Thoracic aorta (tissue), 2 donors: ENCODE measurements around the gene DNAAF5. TPM values are rescaled to one million over a fixed set of nuclear protein-coding genes. Genes with fewer than 3 reads are reported as not detected.
A peak's percentile ranks its signal among the peaks of the same experiment; 100 is the strongest.

ENCODE experiments used
- ATAC-seq: fragments of 150-250 bp; one replicate; pipeline ENCODE4 v1.8.0; 2017; ENCODE audit warnings: low read depth; ENCODE audit not compliant: insufficient number of reproducible peaks, low FRiP score
- DNase-seq: peaks from one replicate; pipeline ENCODE4 v3.0.0-alpha.2; 2020; ENCODE audit warnings: low spot score
- H3K27ac ChIP-seq, 2 donors: fragments of 200-600 bp; sonication (generic); 1 replicate in 1 of 2; 2 replicates in 1 of 2; pipeline ENCODE4 v1.5.1; 2016; ENCODE audit warnings: mild to moderate bottlenecking in 2 of 2, moderate library complexity in 2 of 2
- H3K27me3 ChIP-seq: fragments of 200-600 bp; sonication (generic); replicated peaks from 2 replicates; pipeline ENCODE4 v1.6.0; 2016; ENCODE audit warnings: mild to moderate bottlenecking; ENCODE audit not compliant: insufficient read depth
- H3K36me3 ChIP-seq: fragments of 200-600 bp; sonication (generic); one replicate; pipeline ENCODE4 v1.5.1; 2016
- H3K4me1 ChIP-seq, 2 donors: fragments of 200-600 bp; sonication (generic); 1 replicate in 1 of 2; 2 replicates in 1 of 2; pipeline versions ENCODE4 v1.5.1 to v1.6.0; 2016; ENCODE audit warnings: low read depth in 2 of 2, mild to moderate bottlenecking in 1 of 2; ENCODE audit not compliant: control insufficient read depth in 1 of 2
- H3K4me3 ChIP-seq: fragments of 200-600 bp; sonication (generic); 2 replicates; pipeline ENCODE4 v1.5.1; 2016; ENCODE audit warnings: mild to moderate bottlenecking
- H3K9me3 ChIP-seq: fragments of 200-600 bp; sonication (generic); 2 replicates; pipeline ENCODE4 v1.5.1; 2016
- total RNA-seq, 2 donors: library from RNA; depleted of rRNA; stranded (reverse); fragments of >200 nt; gene quantifications; one replicate each; pipeline versions ENCODE4 v1.1.0 to v1.2.3, GENCODE V29; 2016
- TF ChIP-seq, protein P1 (sequence below): fragments of 200-600 bp; sonication (generic); IDR thresholded peaks from one replicate; pipeline ENCODE4 v1.5.1; 2019; ENCODE audit warnings: antibody characterized with exemption

Gene DNAAF5
- total RNA-seq, 2 donors from 2014 or later: 16.7 to 23.4 TPM

DNA sequence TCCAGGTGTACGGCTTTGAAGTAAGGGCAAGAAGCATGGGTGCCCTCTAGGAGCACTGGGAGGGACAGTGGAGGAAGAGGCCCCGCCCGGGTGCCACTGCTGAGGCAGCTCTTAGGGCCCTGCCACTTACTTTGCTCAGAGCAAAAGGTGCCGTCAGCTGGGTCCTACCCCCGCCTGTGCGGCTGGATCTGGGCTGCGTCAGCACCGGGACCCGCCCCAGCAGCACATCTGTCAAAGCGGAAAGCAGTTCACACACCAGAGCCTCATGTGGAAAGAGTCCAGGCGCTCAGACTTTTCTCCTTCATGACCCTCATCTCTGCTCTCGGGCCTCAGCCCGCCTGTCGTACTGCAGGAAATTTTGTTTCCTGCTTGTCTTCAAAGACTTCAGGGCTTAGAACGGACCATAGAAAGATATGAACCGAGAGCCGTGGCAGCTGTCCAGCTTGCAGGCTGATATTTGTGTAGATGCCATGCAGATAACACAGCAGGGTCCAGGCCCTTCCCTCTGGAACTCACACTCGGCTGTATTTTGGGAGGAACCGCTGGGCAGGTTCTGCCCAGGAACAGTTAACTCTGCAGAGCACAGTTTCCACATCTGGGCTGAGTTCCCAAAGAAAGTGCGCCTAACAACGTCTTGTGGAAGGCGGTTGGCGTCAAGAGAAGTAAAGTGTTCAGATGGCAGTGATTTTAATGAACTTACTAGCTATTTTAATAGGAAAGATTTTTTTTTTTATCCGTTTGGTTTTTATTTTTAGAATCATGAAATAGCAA is 44.9 kb downstream of the DNAAF5 start:
- Histone ChIP-seq H3K36me3 (peaks cover 2% of the 10 kb centered on the region), H3K27me3 (no peaks in the 10 kb centered on the region), H3K27ac (peak overlapping the region; percentile 72 to 87), H3K4me3 (peak overlapping the region; percentile 62), H3K4me1 (peaks cover 0 to 22% of the 10 kb centered on the region in 2 donors), H3K9me3 (no peaks in the 10 kb centered on the region)
- ATAC-seq (peak; percentile 66), DNase-seq (no peak)
- TF ChIP-seq, protein P1, sequence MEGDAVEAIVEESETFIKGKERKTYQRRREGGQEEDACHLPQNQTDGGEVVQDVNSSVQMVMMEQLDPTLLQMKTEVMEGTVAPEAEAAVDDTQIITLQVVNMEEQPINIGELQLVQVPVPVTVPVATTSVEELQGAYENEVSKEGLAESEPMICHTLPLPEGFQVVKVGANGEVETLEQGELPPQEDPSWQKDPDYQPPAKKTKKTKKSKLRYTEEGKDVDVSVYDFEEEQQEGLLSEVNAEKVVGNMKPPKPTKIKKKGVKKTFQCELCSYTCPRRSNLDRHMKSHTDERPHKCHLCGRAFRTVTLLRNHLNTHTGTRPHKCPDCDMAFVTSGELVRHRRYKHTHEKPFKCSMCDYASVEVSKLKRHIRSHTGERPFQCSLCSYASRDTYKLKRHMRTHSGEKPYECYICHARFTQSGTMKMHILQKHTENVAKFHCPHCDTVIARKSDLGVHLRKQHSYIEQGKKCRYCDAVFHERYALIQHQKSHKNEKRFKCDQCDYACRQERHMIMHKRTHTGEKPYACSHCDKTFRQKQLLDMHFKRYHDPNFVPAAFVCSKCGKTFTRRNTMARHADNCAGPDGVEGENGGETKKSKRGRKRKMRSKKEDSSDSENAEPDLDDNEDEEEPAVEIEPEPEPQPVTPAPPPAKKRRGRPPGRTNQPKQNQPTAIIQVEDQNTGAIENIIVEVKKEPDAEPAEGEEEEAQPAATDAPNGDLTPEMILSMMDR: no peak

DNA sequence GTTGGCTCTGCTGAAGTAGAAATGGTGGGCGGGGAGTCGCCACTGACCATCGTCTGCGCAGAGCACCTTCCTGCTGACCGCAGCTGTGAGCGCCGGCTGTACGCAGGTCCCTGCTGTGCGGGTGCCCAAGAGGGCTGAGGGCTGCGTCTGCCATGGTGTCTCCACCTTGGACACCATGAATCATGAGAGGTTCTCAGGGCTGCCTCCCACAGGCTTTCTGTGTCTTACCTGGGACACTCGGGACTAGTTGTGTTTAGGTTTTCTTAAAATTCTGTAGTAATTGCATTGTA is 45.5 kb downstream of the DNAAF5 start:
- H3K4me1 ChIP-seq: peaks cover 0 to 22% of the 10 kb centered on the region in 2 donors
- H3K27me3 ChIP-seq: no peaks in the 10 kb centered on the region
- TF ChIP-seq, protein P1: no peak
- peak overlapping the region; percentile 72 to 87 for H3K27ac ChIP-seq
- no peaks in the 10 kb centered on the region for H3K9me3 ChIP-seq
- ATAC-seq (no peak), DNase-seq (no peak)
- peaks cover 2% of the 10 kb centered on the region for H3K36me3 ChIP-seq
- peak overlapping the region; percentile 62 for H3K4me3 ChIP-seq

DNA sequence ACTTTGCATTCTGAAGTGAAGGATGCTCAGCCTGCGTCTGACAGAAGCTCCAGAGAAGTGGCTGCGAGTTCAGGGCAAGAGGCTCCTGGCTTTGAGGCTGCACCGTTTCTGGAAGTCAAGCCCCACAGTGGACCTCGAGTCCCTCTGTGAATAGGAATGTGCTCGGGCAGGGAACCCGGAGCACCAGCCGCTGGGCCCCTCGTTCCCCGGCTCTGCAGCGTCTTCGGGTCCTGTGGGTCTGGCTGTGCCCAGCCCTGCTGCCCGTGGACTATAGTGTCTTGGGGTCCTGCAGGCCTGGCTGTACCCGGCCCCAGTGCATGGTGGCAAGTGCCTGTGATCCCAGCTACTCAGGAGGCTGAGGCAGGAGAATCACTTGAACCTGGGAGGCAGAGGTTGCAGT is 45.9 kb downstream of the DNAAF5 start:
- no peaks in the 10 kb centered on the region for H3K27me3 ChIP-seq
- ATAC-seq (no peak), DNase-seq (no peak)
- H3K36me3 ChIP-seq: peaks cover 2% of the 10 kb centered on the region
- no peaks in the 10 kb centered on the region for H3K9me3 ChIP-seq
- no peak overlapping the region for H3K4me3 ChIP-seq
- no peak overlapping the region for H3K27ac ChIP-seq
- TF ChIP-seq, protein P1: no peak
- peaks cover 0 to 22% of the 10 kb centered on the region in 2 donors for H3K4me1 ChIP-seq

DNA sequence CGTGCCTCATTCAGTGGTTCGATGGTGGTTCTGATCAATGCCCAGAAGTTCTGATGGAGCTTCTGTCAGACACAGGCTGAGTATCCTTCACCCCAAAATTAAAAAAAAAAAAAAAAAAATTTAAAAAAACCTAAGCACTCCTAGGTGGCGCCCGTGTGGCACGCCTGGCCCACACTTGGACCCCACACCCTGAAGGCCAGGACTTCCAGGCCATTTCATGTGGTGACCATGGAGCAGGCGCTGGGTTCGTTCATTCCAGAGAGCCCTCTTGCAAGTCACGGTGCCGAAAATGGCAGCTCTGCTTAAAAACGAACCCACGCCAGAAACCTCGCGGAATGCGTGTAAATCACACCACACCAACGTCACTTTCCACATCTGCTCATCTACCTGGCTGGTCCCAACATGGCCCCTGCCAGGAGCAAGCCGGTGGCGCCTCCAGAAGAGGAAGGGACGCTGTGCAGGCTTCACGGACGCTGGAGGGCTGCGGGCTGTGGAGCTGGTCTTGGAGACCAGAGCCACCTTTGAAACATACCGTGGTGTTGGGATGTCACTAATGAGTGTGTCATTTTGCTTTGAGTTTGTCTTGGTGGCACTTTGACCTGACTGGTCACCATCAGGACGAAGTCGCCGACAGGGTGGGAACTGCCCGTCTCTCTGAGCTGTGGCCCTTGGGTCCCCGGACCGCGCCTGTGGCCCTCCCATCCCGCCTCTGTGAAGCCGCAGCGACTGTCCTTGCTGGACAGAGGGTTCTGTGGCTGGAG is 46.5 kb downstream of the DNAAF5 start:
- Histone ChIP-seq H3K9me3 (no peaks in the 10 kb centered on the region), H3K27ac (no peak overlapping the region), H3K27me3 (no peaks in the 10 kb centered on the region), H3K4me3 (no peak overlapping the region), H3K4me1 (peaks cover 0 to 22% of the 10 kb centered on the region in 2 donors), H3K36me3 (peaks cover 2% of the 10 kb centered on the region)
- TF ChIP-seq, protein P1: no peak
- ATAC-seq: no peak
- DNase-seq: no peak

DNA sequence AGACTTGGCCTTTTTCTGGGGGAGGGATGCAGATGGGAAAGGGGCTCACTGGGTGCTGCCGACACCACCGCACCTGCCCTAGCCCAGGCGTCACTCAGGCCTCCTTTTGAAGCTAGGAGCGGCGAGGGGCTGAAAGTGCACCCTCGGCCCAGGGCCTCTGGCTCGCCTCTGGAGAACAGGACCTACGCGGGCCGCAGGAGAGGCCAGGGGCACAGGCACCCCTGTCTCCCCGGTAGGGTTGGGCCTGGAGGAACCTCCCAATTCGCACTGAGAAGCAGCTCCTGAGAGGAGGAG is 47.1 kb downstream of the DNAAF5 start:
- H3K4me1 ChIP-seq: peaks cover 0 to 22% of the 10 kb centered on the region in 2 donors
- H3K9me3 ChIP-seq: no peaks in the 10 kb centered on the region
- no peak overlapping the region for H3K27ac ChIP-seq
- ATAC-seq (no peak), DNase-seq (no peak)
- H3K27me3 ChIP-seq: no peaks in the 10 kb centered on the region
- peaks cover 2% of the 10 kb centered on the region for H3K36me3 ChIP-seq
- TF ChIP-seq, protein P1: no peak
- no peak overlapping the region for H3K4me3 ChIP-seq
